GM19240 (cell line): ENCODE data around the gene SLC27A5.
A peak's percentile ranks its signal among the peaks of the same experiment; 100 is the strongest.
"Not testable (repeated sequence)": the region's sequence is repeated elsewhere in the genome, so short reads cannot be mapped to it uniquely, and the experiment has no call there.

Source experiments
- DNase-seq: peaks from one replicate; pipeline ENCODE4 v3.0.0; 2011; ENCODE audit warnings: low spot score; ENCODE audit not compliant: insufficient read length

SLC27A5 gene

GRCh38 chr19:58529405-58529804 is 17.6 kb upstream of the SLC27A5 start:
- no peak for DNase-seq

GRCh38 chr19:58522709-58523108 is 10.9 kb upstream of the SLC27A5 start:
- no peak for DNase-seq

- no peak for DNase-seq
Observed at GRCh38 chr19:58521651-58522050, 9.9 kb upstream of the SLC27A5 start.

GRCh38 chr19:58520257-58520599 is 8.4 kb upstream of the SLC27A5 start:
- no peak for DNase-seq

GRCh38 chr19:58519355-58520256 is 7.8 kb upstream of the SLC27A5 start, which contains the start of gene ZBTB45:
Gene ZBTB45, minus strand, starts transcription at chr19:58519810. Its CDS starts 2,137 bp downstream, at chr19:58517673.
- DNase-seq, result peak; percentile 75

- peak; percentile 35 for DNase-seq
Observed at GRCh38 chr19:58519087-58519354, 7.2 kb upstream of the SLC27A5 start.

- DNase-seq, result no peak
Observed at GRCh38 chr19:58518256-58519086, 6.7 kb upstream of the SLC27A5 start.

- DNase-seq, result no peak
Observed at GRCh38 chr19:58516964-58517833, 5.4 kb upstream of the SLC27A5 start.

GRCh38 chr19:58516246-58516836 is 4.5 kb upstream of the SLC27A5 start:
- no peak for DNase-seq

GRCh38 chr19:58515259-58515658 is 3.5 kb upstream of the SLC27A5 start:
- no peak for DNase-seq

GRCh38 chr19:58514564-58515022 is 2.8 kb upstream of the SLC27A5 start:
- DNase-seq, result no peak

GRCh38 chr19:58513694-58514563 is 2.1 kb upstream of the SLC27A5 start:
- DNase-seq, result peak; percentile 88

GRCh38 chr19:58513213-58513693 is 1.5 kb upstream of the SLC27A5 start:
- no peak for DNase-seq

GRCh38 chr19:58510084-58510862 is 1.5 kb downstream of the SLC27A5 start:
- DNase-seq, result no peak

GRCh38 chr19:58509731-58510083 is 2.1 kb downstream of the SLC27A5 start:
- DNase-seq, result no peak

- not testable (repeated sequence) for DNase-seq
Observed at GRCh38 chr19:58507602-58508223, 4.1 kb downstream of the SLC27A5 start.

- no peak for DNase-seq
Observed at GRCh38 chr19:58500242-58500641, 11.6 kb downstream of the SLC27A5 start.

- peak; percentile 89 for DNase-seq
Observed at GRCh38 chr19:58499021-58499927, 12.5 kb downstream of the SLC27A5 start.
